H1 (cell line): ENCODE measurements around the gene NREP. TPM values are rescaled to one million over a fixed set of nuclear protein-coding genes. Genes with fewer than 3 reads are reported as not detected.

Source experiments
- BCL11A ChIP-seq, 2 experiments: IDR thresholded peaks; one replicate each; pipeline ENCODE4 v1.6.1; 2011; ENCODE audit warnings: low read depth in 2 of 2, low read length in 2 of 2, mild to moderate bottlenecking in 2 of 2
- CHD1 ChIP-seq: IDR thresholded peaks from 2 replicates; pipeline ENCODE4 v1.6.1; 2012; ENCODE audit warnings: low read depth, low read length, improper control_type of control experiment
- CHD7 ChIP-seq: fragments of 300-600 bp; sonication (generic); IDR thresholded peaks from 2 replicates; pipeline ENCODE4 v1.7.1; 2012; ENCODE audit warnings: low read length, moderate library complexity, mild to moderate bottlenecking, inconsistent platforms; ENCODE audit not compliant: insufficient replicate concordance
- GABPA ChIP-seq: IDR thresholded peaks from 2 replicates; pipeline ENCODE4 v1.6.1; 2011; ENCODE audit warnings: mild to moderate bottlenecking, low read length, moderate library complexity, borderline replicate concordance; ENCODE audit not compliant: insufficient read depth
- MAX ChIP-seq: IDR thresholded peaks from 2 replicates; pipeline ENCODE4 v1.6.1; 2012; ENCODE audit warnings: inconsistent platforms
- SP4 ChIP-seq: IDR thresholded peaks from 2 replicates; pipeline ENCODE4 v1.6.1; 2012; ENCODE audit warnings: low read length, inconsistent platforms
- polyA plus RNA-seq, 7 experiments: library from polyadenylated mRNA; depleted of rRNA in 3 of 7; stranded (reverse) in 5 of 7; unstranded in 2 of 7; fragments of >200 nt in 5 of 7; fragments of 200-250 nt in 2 of 7; gene quantifications; 1 replicate in 5 of 7; 2 replicates in 1 of 7; 4 replicates in 1 of 7; pipeline versions ENCODE4 v1.2.1 to v1.2.3, GENCODE V29; 2011 to 2013; ENCODE audit warnings: missing spikeins in 2 of 7, mixed read lengths in 2 of 7
- total RNA-seq: library from RNA; stranded (reverse); fragmentation: NEBNext Ultra II Directional; extraction: Animal tissue kit (Norgen Biotek cat#: 25700); gene quantifications from 2 replicates; pipeline ENCODE4 v1.2.1, GENCODE V29; 2021

The NREP gene
- total and polyA plus RNA-seq, 2 of the 8 experiments (the other 6 are each of a cell fraction or from before 2014, with no cell fraction given), result 254 to 301 TPM

- no peak for TF ChIP-seq MAX
- TF ChIP-seq CHD1, result no peak
- no peak for TF ChIP-seq BCL11A (IDR thresholded peaks at IDR 0.05; ENCODE audit: low read depth in 2 of 2, low read length in 2 of 2)
- no peak for TF ChIP-seq SP4
- TF ChIP-seq CHD7, result no peak
- TF ChIP-seq GABPA, result no peak
These were observed 9.7 kb downstream of the NREP start (continued) for GRCh38 chr5:111747337-111747736.
